ENCODE results near the gene FASN.

The FASN gene

GRCh38 chr17:82056729-82057621 lies 41.1 kb downstream of the FASN start:
- no peak for DNase-seq (ENCODE audit: low read depth, low spot score)

- no peak for DNase-seq (ENCODE audit: low read depth, low spot score)
Observed at GRCh38 chr17:82055965-82056728, 41.9 kb downstream of the FASN start.

GRCh38 chr17:82055023-82055964 lies 42.7 kb downstream of the FASN start:
- no peak for DNase-seq (ENCODE audit: low read depth, low spot score)

GRCh38 chr17:82054351-82055022 lies 43.5 kb downstream of the FASN start:
- no peak for DNase-seq (ENCODE audit: low read depth, low spot score)

- DNase-seq (ENCODE audit: low read depth, low spot score): no peak
Observed at GRCh38 chr17:82053556-82054263, 44.3 kb downstream of the FASN start.

- no peak for DNase-seq (ENCODE audit: low read depth, low spot score)
Observed at GRCh38 chr17:82053130-82053529, 44.9 kb downstream of the FASN start.

- no peak for DNase-seq (ENCODE audit: low read depth, low spot score)
Observed at GRCh38 chr17:82052638-82053059, 45.4 kb downstream of the FASN start.

GRCh38 chr17:82051776-82052637 lies 46.0 kb downstream of the FASN start, which contains the start of the genes GPS1 and RFNG:
Gene GPS1, plus strand, starts transcription at chr17:82051898. Its CDS starts 34 bp downstream, at chr17:82051932.
Gene RFNG, minus strand, starts transcription at chr17:82051811. Its CDS starts 45 bp downstream, at chr17:82051766.
- DNase-seq (ENCODE audit: low read depth, low spot score): no peak

GRCh38 chr17:82050761-82051641 lies 47.0 kb downstream of the FASN start:
- no peak for DNase-seq (ENCODE audit: low read depth, low spot score)

- DNase-seq (ENCODE audit: low read depth, low spot score): no peak
Observed at GRCh38 chr17:82050152-82050760, 47.8 kb downstream of the FASN start.

GRCh38 chr17:82049521-82049971 lies 48.5 kb downstream of the FASN start:
- DNase-seq (ENCODE audit: low read depth, low spot score): no peak

- DNase-seq (ENCODE audit: low read depth, low spot score): no peak
Observed at GRCh38 chr17:82049106-82049505, 48.9 kb downstream of the FASN start.

- no peak for DNase-seq (ENCODE audit: low read depth, low spot score)
Observed at GRCh38 chr17:82048571-82048971, 49.5 kb downstream of the FASN start.

GRCh38 chr17:82047914-82048570 lies 50.0 kb downstream of the FASN start:
- DNase-seq (ENCODE audit: low read depth, low spot score): no peak

GRCh38 chr17:82047379-82047778 lies 50.7 kb downstream of the FASN start:
- no peak for DNase-seq (ENCODE audit: low read depth, low spot score)

GRCh38 chr17:82046903-82047302 lies 51.1 kb downstream of the FASN start:
- no peak for DNase-seq (ENCODE audit: low read depth, low spot score)

- DNase-seq (ENCODE audit: low read depth, low spot score): no peak
Observed at GRCh38 chr17:82045936-82046484, 52.0 kb downstream of the FASN start.

Data from ELF-1 (cell line).